OCI-LY7 (cell line): ENCODE measurements around the gene HMMR. TPM values are rescaled to one million over a fixed set of nuclear protein-coding genes. Genes with fewer than 3 reads are reported as not detected.

Experiments
- BruUV-seq: library from RNA; stranded (reverse); fragments of 400-500 nt; replicated peaks from 2 replicates; lab custom pipeline; 2021; lab: Mats Ljungman, UMichigan
- CTCF ChIA-PET: fragments of 300-600 bp; sonication (Branson Sonifier 250); formaldehyde crosslinking; loops from one replicate; lab custom pipeline; 2022; ENCODE audit warnings: antibody characterized with exemption; ENCODE audit not compliant: unreplicated experiment; lab: Charles Lee
- POLR2A ChIA-PET: fragments of 300-600 bp; sonication (Branson Sonifier 250); formaldehyde crosslinking; loops from one replicate; lab custom pipeline; 2022; ENCODE audit warnings: antibody characterized with exemption; lab: Charles Lee
- DNase-seq: peaks from one replicate; pipeline ENCODE4 v3.0.0-alpha.2; 2015; ENCODE audit warnings: low spot score
- H2AFZ ChIP-seq: fragments of 200-600 bp; sonication (generic), shearing (Covaris generic); 2 replicates; pipeline ENCODE4 v1.6.1; 2014; ENCODE audit warnings: mild to moderate bottlenecking, antibody characterized with exemption, low read length, moderate library complexity
- H3K27ac ChIP-seq: fragments of 200-600 bp; sonication (generic); 2 replicates; pipeline ENCODE4 v1.5.1; 2014; ENCODE audit warnings: mixed run types, low read depth, mild to moderate bottlenecking, moderate library complexity, low read length, inconsistent platforms; ENCODE audit not compliant: poor library complexity, severe bottlenecking
- H3K36me3 ChIP-seq: fragments of 200-600 bp; sonication (generic); 2 replicates; pipeline ENCODE4 v1.6.1; 2014; ENCODE audit warnings: mild to moderate bottlenecking, antibody characterized with exemption, low read length, moderate library complexity, mixed read lengths; ENCODE audit not compliant: insufficient read depth
- H3K4me1 ChIP-seq: fragments of 200-600 bp; sonication (generic); 2 replicates; pipeline ENCODE4 v1.5.1; 2014; ENCODE audit warnings: mild to moderate bottlenecking, low read length; ENCODE audit not compliant: insufficient read depth, poor library complexity, severe bottlenecking
- H3K4me2 ChIP-seq: fragments of 200-600 bp; sonication (generic); 2 replicates; pipeline ENCODE4 v1.6.1; 2014; ENCODE audit warnings: mild to moderate bottlenecking, low read length
- H3K4me3 ChIP-seq: fragments of 200-600 bp; sonication (generic); 2 replicates; pipeline ENCODE4 v1.5.1; 2014; ENCODE audit warnings: mild to moderate bottlenecking, low read depth, low read length; ENCODE audit not compliant: poor library complexity, severe bottlenecking
- H3K79me2 ChIP-seq: fragments of 200-600 bp; sonication (generic); 2 replicates; pipeline ENCODE4 v1.6.1; 2016; ENCODE audit warnings: low read depth, mild to moderate bottlenecking, low read length, moderate library complexity, mixed read lengths; ENCODE audit not compliant: insufficient read depth
- H3K9me2 ChIP-seq: fragments of 200-600 bp; sonication (generic); 2 replicates; pipeline ENCODE4 v1.6.1; 2016; ENCODE audit warnings: mild to moderate bottlenecking, low read length, mixed read lengths; ENCODE audit not compliant: insufficient read depth
- H3K9me3 ChIP-seq: fragments of 200-600 bp; sonication (generic); 2 replicates; pipeline ENCODE4 v1.6.1; 2014; ENCODE audit warnings: mild to moderate bottlenecking, mixed run types, low read length, mixed read lengths
- H4K20me1 ChIP-seq: fragments of 200-600 bp; sonication (generic); 2 replicates; pipeline ENCODE4 v1.6.1; 2014; ENCODE audit warnings: mild to moderate bottlenecking, antibody characterized with exemption, low read length, moderate library complexity, mixed read lengths; ENCODE audit not compliant: insufficient read depth
- CTCF ChIP-seq: fragments of 200-600 bp; sonication (generic); conservative IDR thresholded peaks from 2 replicates; pipeline ENCODE4 v1.5.1; 2014; ENCODE audit warnings: mild to moderate bottlenecking, antibody characterized with exemption, low read length, moderate library complexity, mixed read lengths
- EZH2phosphoT487 ChIP-seq: fragments of 200-600 bp; sonication (generic); IDR thresholded peaks from 2 replicates; pipeline ENCODE4 v1.6.1; 2018; ENCODE audit warnings: low read depth, borderline replicate concordance, mild to moderate bottlenecking, mixed run types, antibody characterized with exemption, low read length, moderate library complexity, mixed read lengths
- intact Hi-C: fragments of 100-400 bp; cut with micrococcal nuclease; formaldehyde crosslinking; loops from one replicate; pipeline ENCODE4 v1.10.0; 2022; ENCODE audit not compliant: unreplicated experiment
- total RNA-seq, 2 experiments: library from RNA; depleted of rRNA in 1 of 2; stranded (reverse); fragments of >200 nt in 1 of 2; shearing (Covaris generic) in 1 of 2; gene quantifications; 2 replicates each; pipeline ENCODE4 v1.2.3, GENCODE V29; 2014 to 2022

The HMMR gene
- total RNA-seq, 2 experiments from 2014 or later, result 44.1 to 107 TPM

GRCh38 chr5:163456029-163456589 lies 4.3 kb upstream of the HMMR start:
- Histone ChIP-seq H4K20me1 (no peaks in the 10 kb centered on the region), H3K9me3 (no peaks in the 10 kb centered on the region), H3K4me2 (no peak overlapping the region), H3K79me2 (peaks cover 46% of the 10 kb centered on the region), H3K36me3 (peaks cover 65% of the 10 kb centered on the region), H3K4me1 (peaks cover 23% of the 10 kb centered on the region), H2AFZ (no peak overlapping the region), H3K9me2 (no peaks in the 10 kb centered on the region), H3K4me3 (no peak overlapping the region), H3K27ac (no peak overlapping the region)
- no peak for DNase-seq
- intact Hi-C loops, result no loop called here
- no TSS peak for BruUV-seq
- ChIA-PET CTCF (no interaction called here), POLR2A (interaction anchor here (1.6 to 9.6 kb wide), 2 partner anchors 13 to 15 kb away, joined by 6 to 197 read pairs; partner anchors contain the start of gene CCNG1)
- no peak for TF ChIP-seq EZH2phosphoT487
- no peak for TF ChIP-seq CTCF

- TF ChIP-seq EZH2phosphoT487 (no peak), CTCF (no peak)
These were observed 3.6 kb upstream of the HMMR start for GRCh38 chr5:163456840-163457239.

More at GRCh38 chr5:163456840-163457239, 3.6 kb upstream of the HMMR start:
- no TSS peak for BruUV-seq
- Histone ChIP-seq H4K20me1 (no peaks in the 10 kb centered on the region), H3K4me3 (peak overlapping the region; percentile 90), H3K27ac (no peak overlapping the region), H3K79me2 (peaks cover 51% of the 10 kb centered on the region), H3K4me2 (no peak overlapping the region), H3K36me3 (peaks cover 58% of the 10 kb centered on the region), H3K4me1 (peaks cover 25% of the 10 kb centered on the region), H2AFZ (no peak overlapping the region), H3K9me2 (no peaks in the 10 kb centered on the region), H3K9me3 (no peaks in the 10 kb centered on the region)
- POLR2A ChIA-PET, result interaction anchor here (0.7 to 9.6 kb wide), 3 partner anchors 12 to 113 kb away, joined by 6 to 197 read pairs (median 8); partner anchors contain the start of gene CCNG1
- DNase-seq, result no peak
- intact Hi-C loops, result no loop called here
- CTCF ChIA-PET, result no interaction called here
